GM18507 (cell line): ENCODE results near the gene UBE2K.
"Not testable (repeated sequence)": the region's sequence is repeated elsewhere in the genome, so short reads cannot be mapped to it uniquely, and the experiment has no call there.

Experiments
- DNase-seq: peaks from one replicate; pipeline ENCODE4 v3.0.0; 2011; ENCODE audit warnings: low read depth; ENCODE audit not compliant: insufficient read length; ENCODE audit errors: extremely low spot score
- FAIRE-seq: peaks from 2 replicates; lab custom pipeline; 2011; peaks lifted over from hg19 to GRCh38; lab: Jason Lieb, UNC

The UBE2K gene

GRCh38 chr4:39770471-39770870 is 72.5 kb downstream of the UBE2K start:
- FAIRE-seq (no peak), DNase-seq (no peak)

GRCh38 chr4:39770969-39771724 is 73.2 kb downstream of the UBE2K start:
- DNase-seq: no peak
- FAIRE-seq: no peak

- not testable (repeated sequence) for DNase-seq
Observed at GRCh38 chr4:39781988-39782387, 84.1 kb downstream of the UBE2K start.

DNA sequence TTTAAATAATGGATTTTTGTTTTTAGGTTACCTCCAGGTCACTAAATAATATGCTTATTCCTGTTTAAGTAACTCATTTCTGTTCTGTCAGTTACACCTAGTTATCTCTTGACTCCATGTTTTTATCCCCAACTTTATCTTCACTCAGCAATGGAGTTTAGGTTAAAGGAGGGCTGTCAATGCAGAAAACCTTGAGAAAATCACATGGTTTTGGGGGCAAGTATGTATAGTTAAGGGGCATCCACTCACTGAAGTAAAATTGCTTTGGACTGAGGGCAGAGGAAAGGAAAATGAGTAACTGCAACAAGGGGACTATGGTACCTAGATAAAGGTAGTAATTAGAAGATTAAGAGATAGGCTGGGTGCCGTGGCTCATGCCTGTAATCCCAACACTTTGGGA is 87.1 kb downstream of the UBE2K start:
- DNase-seq: no peak
- FAIRE-seq: no peak

More at GRCh38 chr4:39781988-39782387, 84.1 kb downstream of the UBE2K start:
- FAIRE-seq: not testable (repeated sequence)

DNA sequence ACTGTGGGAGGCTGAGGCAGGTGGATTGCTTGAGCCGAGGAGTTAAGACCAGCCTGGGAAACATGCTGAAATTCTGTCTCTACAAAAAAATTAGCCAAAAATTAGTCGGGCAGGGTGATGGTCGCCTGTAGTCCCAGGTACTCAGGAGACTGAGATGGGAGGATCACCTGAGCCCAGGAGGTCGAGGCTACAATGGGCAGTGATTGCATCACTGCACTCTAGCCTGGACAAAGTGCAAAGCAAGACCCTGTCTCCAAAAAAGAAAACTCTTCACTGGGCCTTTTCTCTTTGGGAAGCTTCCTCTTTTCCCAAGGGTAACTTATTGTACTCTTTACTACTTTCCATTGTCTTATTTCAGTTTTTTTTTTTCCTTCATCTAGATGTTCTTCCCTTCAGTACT is 88.9 kb downstream of the UBE2K start:
- FAIRE-seq (no peak), DNase-seq (no peak)

GRCh38 chr4:39792128-39792527 is 94.2 kb downstream of the UBE2K start:
- DNase-seq: no peak
- peak; percentile 71 for FAIRE-seq

DNA sequence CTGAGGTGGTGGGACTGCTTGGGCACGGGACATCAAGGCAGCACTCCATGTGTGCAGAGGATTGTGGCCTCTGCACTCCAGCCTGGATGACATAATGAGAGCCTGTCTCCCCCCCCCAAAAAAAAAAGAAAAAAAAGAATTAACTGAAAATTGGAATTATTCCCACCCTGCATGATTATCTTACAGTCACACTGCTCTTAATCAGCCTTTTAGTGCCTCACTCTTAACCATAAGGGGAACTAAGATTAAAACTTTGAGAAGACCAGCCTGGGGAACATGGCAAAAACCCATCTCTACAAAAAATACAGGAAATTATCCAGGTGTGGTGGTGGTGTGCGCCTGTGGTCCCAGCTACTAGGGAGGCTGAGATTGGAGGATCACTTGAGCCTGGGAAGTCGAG is 94.6 kb downstream of the UBE2K start:
- DNase-seq (no peak), FAIRE-seq (no peak)

DNA sequence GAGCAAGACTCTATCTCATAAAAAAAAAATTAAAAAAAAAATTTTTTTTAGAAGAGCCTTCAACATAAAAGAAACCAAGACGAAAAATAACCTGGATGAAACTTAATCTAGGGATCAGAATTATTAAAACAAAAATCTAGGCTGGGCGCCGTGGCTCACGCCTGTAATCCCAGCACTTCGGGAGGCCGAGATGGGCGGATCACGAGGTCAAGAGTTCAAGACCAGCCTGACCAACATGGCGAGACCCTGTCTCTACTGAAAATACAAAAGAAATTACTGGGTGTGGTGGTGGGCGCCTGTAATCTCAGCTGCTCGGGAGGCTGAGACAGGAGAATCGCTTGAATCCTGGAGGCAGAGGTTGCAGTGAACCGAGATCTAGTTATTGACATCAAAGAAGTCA is 95.0 kb downstream of the UBE2K start:
- not testable (repeated sequence) for DNase-seq, FAIRE-seq

- no peak for FAIRE-seq
- no peak for DNase-seq
Observed at GRCh38 chr4:39802005-39802404, 104.1 kb downstream of the UBE2K start.

- FAIRE-seq: no peak
- no peak for DNase-seq
Observed at GRCh38 chr4:39808231-39808749, 110.4 kb downstream of the UBE2K start.

DNA sequence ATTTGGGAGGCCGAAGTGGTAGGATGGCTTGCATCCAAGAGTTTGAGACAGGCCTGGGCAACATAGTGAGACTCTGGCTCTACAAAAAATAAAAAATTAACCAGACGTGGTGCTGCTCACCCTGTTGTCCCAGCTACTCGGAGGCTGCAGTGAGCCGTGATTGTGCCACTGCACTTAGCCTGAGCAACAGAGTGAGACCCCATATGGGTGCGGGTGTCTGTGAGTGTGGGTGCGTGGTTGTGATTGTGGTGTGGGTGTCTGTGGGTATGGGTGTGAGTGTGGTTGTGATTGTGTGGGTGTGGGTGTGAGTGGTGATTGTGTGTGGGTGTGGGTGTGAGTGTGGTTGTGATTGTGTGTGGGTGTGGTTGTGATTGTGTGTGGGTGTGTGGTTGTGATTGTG is 114.6 kb downstream of the UBE2K start:
- no peak for FAIRE-seq

DNA sequence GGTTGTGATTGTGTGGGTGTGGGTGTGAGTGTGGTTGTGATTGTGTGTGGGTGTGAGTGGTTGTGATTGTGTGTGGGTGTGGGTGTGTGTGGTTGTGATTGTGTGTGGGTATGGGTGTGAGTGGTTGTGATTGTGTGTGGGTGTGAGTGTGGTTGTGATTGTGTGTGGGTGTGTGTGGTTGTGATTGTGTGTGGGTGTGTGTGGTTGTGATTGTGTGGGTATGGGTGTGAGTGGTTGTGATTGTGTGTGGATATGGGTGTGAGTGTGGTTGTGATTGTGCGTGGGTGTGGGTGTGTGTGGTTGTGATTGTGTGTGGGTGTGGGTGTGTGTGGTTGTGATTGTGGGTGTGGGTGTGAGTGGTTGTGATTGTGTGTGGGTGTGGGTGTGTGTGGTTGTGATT is 115.1 kb downstream of the UBE2K start:
- DNase-seq, FAIRE-seq: not testable (repeated sequence)

More for the DNA sequence above, 114.6 kb downstream of the UBE2K start:
- no peak for DNase-seq

DNA sequence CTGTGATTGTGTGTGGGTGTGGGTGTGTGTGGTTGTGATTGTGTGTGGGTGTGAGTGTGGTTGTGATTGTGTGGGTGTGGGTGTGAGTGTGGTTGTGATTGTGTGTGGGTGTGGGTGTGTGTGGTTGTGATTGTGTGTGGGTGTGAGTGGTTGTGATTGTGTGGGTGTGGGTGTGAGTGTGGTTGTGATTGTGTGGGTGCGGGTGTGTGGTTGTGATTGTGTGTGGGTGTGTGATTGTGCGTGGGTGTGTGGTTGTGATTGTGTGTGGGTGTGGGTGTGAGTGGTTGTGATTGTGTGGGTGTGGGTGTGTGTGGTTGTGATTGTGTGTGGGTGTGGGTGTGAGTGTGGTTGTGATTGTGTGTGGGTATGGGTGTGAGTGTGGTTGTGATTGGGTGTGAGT is 115.8 kb downstream of the UBE2K start:
- DNase-seq, FAIRE-seq: not testable (repeated sequence)

DNA sequence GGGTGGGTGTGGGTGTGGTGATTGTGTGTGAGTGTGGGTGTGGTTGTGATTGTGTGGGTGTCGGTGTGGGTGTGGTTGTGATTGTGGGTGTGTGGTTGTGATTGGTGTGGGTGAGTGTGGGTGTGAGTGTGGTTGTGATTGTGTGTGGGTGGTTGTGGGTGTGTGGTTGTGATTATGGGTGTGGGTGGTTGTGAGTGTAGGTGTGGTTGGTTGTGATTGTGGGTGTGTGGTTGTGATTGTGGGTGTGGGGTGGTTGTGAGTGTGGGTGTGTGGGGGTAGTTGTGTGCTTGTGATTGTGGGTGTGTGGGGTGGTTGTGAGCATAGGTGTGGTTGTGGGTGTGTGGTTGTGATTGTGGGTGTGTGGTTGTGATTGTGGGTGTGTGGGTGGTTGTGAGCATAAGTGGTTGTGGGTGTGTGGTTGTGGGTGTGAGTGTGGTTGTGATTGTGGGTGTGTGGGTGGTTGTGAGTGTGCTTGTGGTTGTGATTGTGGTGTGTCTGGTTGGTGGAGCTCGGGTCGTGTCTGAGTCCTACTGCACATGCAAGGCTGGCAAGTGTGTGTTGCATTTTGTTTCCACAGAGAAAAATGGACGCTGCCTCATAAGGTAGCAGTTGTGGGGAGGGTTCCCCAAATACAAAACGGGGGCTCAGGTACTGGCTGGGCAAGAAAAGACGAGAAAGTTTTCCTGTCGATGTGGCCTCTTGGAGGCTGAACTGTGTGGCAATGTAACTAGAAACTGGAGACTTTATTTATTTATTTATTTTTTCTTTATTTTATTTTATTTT is 116.7 kb downstream of the UBE2K start:
- FAIRE-seq (no peak), DNase-seq (no peak)

DNA sequence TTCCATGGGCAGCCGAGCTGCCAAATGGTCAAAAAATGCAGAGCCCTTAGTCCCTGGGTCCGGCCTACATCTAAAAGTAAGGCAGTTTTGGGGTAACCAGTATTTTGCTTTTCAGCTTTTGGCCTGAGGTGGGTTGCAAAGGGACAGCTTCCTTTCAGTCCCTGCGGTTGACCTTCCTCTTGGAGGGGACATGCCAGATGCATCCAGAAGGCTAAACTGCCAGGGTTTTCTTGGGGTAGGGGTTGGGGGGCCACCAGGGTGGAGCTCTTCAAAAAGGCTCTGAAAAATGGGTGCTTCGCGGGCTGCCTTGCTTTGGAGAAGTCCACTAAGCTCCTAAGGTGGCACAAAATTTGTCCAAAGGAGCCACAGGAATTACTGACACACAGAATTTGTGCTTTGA is 120.7 kb downstream of the UBE2K start:
- DNase-seq: no peak
- FAIRE-seq: no peak

DNA sequence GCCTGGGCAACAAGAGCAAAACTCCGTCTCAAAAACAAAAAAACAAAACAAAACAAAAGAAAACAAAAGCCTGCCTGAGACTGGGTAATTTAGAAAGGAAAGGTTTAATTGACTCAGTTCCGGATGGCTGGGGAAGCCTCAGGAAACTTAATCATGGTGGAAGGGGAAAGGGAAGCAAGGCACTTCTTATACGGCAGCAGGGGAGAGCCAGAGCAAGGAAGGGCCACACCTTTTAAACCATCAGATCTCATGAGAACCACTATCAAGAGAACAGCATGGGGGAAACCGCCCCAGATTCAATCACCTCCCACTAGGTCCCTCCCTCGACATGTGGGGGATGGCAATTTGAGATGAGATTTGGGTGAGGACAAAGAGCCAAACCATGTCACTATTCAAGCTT is 122.2 kb downstream of the UBE2K start:
- DNase-seq: no peak
- FAIRE-seq: no peak

- FAIRE-seq: no peak
- DNase-seq: no peak
Observed at GRCh38 chr4:39821951-39822350, 124.0 kb downstream of the UBE2K start.

DNA sequence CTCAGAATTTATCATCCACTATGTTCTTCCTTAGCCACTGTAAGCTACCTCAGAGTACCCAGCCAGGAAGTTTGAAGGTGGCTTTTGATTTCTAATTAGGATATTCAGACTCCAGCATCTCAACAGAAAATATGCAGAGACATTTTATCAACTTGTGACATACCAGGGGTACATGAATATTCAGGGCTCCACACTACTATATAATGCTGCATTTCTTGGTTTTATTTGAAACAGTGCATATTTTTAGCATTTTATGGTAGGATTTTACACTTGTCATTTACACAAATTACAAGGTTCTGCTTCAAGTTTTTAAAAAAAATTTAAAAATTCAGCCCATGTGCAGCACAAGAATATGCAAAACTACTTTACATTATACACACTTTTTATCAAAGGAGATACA is 124.7 kb downstream of the UBE2K start:
- no peak for FAIRE-seq
- no peak for DNase-seq

GRCh38 chr4:39823191-39823590 is 125.3 kb downstream of the UBE2K start:
- DNase-seq: no peak
- no peak for FAIRE-seq

DNA sequence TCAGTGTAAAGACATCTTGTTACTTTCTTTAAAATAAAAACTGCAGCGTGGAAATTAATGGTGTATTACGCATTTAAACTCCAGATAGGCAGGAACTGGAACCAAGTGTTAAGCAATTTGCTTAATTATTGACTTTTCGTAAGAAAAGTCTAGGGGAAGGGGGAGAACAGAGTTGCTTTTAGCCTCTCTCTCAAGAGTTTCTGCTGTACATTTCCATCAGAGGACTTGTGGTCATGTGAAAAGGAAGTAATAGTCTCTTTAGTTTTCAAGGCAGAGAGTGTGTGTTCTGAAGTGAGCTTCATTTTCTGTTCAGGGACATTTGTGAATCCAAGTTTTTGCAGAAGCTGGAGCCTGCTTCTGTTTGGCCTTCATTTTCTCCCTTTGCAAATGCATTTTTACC is 127.2 kb downstream of the UBE2K start:
- FAIRE-seq: peak; percentile 58
- DNase-seq: no peak
